MM.1S (cell line): ENCODE measurements around the gene LRTM2.

Experiments
- CTCF ChIP-seq: fragments of 300-600 bp; sonication (generic); IDR thresholded peaks from 2 replicates; pipeline ENCODE4 v1.5.1; 2016; ENCODE audit warnings: antibody characterized with exemption, low read length, mixed read lengths
- EZH2 ChIP-seq: fragments of 300-600 bp; sonication (generic); optimal IDR thresholded peaks from 2 replicates; pipeline ENCODE3; 2017; ENCODE audit warnings: low read depth, mild to moderate bottlenecking, antibody characterized with exemption, low read length, mixed read lengths

- TF ChIP-seq CTCF (no peak), EZH2 (no peak)
These were observed 62.0 kb downstream of the LRTM2 start for GRCh38 chr12:1882405-1882804.
